ENCODE data around the gene CTSE. TPM values are rescaled to one million over a fixed set of nuclear protein-coding genes. Genes with fewer than 3 reads are reported as not detected.

Gene CTSE
- total RNA-seq, 4 donors from 2014 or later, result not detected

DNA sequence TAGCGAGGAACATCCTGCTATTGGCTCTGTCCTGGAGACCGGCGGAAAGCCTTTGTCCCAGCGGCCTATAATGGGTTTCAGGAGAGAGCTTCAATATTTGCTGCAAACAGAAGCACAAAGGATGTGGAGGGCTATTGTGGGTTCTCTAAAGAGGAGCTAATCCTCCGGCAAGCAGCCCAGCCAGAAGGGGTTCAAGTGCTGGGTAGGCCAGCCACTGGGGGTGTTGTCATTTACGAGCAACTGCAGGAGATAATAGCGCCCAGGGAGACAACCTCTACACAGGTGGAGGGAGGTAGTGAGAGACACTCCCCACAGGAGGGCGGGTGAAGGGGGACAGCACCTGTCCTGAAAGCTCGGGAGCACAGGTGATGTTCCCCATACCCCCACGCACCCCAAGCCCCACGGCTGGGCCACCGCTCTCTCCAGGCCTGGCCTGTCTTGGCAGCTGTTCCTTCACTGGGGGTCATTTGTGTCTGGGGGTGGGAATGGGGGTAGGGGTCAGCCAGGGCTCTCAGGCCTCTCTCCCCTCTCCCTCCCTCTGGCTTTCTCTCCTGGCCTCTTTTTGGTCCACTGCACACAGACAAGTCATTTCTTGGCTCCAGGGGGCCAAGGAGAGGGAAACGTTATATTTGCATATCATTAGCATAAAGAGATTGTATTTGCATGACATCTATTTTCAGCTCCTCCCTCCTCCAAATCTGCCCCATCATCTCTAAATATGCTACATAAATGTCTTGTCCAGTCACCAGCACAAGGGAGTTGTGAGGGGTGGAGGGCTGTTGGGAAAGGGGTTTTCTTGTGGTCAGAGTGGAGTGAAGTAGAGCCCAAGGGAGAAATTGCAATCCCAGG is 58.4 kb downstream of the CTSE start:
- H3K4me1 ChIP-seq, result peaks cover 0 to 7% (median 0%) of the 10 kb centered on the region in 4 donors
- TF ChIP-seq POLR2A (IDR thresholded peaks at IDR 0.05), result no peak
- TF ChIP-seq, protein P1, sequence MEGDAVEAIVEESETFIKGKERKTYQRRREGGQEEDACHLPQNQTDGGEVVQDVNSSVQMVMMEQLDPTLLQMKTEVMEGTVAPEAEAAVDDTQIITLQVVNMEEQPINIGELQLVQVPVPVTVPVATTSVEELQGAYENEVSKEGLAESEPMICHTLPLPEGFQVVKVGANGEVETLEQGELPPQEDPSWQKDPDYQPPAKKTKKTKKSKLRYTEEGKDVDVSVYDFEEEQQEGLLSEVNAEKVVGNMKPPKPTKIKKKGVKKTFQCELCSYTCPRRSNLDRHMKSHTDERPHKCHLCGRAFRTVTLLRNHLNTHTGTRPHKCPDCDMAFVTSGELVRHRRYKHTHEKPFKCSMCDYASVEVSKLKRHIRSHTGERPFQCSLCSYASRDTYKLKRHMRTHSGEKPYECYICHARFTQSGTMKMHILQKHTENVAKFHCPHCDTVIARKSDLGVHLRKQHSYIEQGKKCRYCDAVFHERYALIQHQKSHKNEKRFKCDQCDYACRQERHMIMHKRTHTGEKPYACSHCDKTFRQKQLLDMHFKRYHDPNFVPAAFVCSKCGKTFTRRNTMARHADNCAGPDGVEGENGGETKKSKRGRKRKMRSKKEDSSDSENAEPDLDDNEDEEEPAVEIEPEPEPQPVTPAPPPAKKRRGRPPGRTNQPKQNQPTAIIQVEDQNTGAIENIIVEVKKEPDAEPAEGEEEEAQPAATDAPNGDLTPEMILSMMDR (IDR thresholded peaks at IDR 0.05), result no peak
- H3K36me3 ChIP-seq, result no peaks in the 10 kb centered on the region
- no peak overlapping the region for H3K4me3 ChIP-seq
- no peaks in the 10 kb centered on the region for H3K9me3 ChIP-seq
- 80 to 84% methylated on average over 13 of the region's 13 CpGs for WGBS, 2 donors
- no peaks in the 10 kb centered on the region for H3K27me3 ChIP-seq
- no peak for DNase-seq (ENCODE audit: low spot score in 2 of 2)
- H3K27ac ChIP-seq, result no peak overlapping the region

DNA sequence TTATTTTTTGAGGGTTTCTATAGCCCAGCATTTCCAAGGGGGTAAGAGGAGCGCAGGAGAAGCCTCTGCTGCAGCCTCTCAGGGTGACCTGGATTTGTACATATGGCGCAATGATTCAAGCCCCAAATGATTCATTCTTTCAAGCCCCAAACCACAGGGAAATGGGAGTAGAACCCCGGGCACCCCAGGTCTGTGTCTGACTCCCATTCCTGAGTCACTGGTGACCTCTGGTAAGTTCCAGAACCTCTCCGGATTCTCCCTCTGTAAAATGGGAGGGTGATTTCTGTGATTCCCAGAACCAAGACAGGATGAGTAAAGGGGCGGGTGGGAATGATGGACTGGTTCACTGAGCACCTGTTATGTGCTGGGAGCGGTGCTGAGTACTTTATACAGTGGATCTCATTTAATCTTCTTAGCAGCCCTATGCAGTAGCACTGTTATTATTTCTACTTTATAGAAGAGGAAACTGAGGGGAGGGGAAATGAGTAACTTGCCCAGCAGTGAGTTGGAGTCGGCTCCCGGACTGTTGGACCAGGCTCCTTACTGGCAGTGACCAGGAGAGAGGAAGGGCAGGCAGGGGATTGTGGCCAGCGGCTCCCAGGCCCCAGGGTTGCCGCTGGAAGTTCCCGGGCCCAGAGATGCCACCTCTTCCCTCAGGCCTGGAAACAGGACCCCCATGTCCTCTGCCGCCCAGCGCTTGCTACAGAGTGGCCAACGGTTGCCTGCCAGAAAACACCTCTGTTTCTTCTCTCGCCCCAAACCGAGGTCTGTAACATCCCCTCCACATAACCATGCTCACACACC is 60.1 kb downstream of the CTSE start:
- no peak overlapping the region for H3K4me3 ChIP-seq
- H3K27ac ChIP-seq, result no peak overlapping the region
- H3K4me1 ChIP-seq, result peaks cover 0 to 7% (median 0%) of the 10 kb centered on the region in 4 donors
- TF ChIP-seq, protein P1 (IDR thresholded peaks at IDR 0.05), result no peak
- no peak for TF ChIP-seq POLR2A (IDR thresholded peaks at IDR 0.05)
- no peak for TF ChIP-seq EP300 (IDR thresholded peaks at IDR 0.05)
- H3K36me3 ChIP-seq, result no peaks in the 10 kb centered on the region
- H3K9me3 ChIP-seq, result no peaks in the 10 kb centered on the region
- WGBS, 2 donors, result 85 to 87% methylated on average over 15 to 16 of the region's 16 CpGs
- no peak for DNase-seq (ENCODE audit: low spot score in 2 of 2)
- H3K27me3 ChIP-seq, result no peaks in the 10 kb centered on the region

DNA sequence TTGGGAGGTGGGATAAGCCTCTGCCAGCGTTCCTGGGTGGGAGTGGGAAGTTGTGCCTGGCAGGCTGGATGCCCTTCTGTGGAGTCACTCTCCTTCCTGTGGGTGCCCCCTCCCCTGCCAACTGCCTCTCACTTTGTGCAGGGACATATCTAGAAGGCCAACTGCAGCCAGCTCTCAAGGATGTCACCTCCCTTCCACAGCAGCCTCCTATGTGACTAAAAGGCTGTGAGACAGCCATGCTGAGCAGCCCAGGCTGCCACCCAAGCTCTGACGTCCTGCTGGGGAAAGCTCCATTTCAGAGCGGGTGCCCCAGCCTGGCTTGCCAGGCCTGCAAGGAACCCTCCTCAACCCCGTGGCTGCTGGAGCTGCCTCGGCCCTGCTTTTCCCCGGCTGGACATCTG is 60.9 kb downstream of the CTSE start:
- no peak for DNase-seq (ENCODE audit: low spot score in 2 of 2)
- Histone ChIP-seq H3K27me3 (no peaks in the 10 kb centered on the region), H3K36me3 (no peaks in the 10 kb centered on the region), H3K27ac (no peak overlapping the region), H3K4me3 (no peak overlapping the region), H3K4me1 (peaks cover 0 to 7% (median 0%) of the 10 kb centered on the region in 4 donors), H3K9me3 (no peaks in the 10 kb centered on the region)
- TF ChIP-seq EP300 (IDR thresholded peaks at IDR 0.05) (no peak), POLR2A (IDR thresholded peaks at IDR 0.05) (no peak)
- TF ChIP-seq, protein P1 (IDR thresholded peaks at IDR 0.05), result no peak
- WGBS, 2 donors, result 81 to 83% methylated on average over 6 of the region's 6 CpGs

DNA sequence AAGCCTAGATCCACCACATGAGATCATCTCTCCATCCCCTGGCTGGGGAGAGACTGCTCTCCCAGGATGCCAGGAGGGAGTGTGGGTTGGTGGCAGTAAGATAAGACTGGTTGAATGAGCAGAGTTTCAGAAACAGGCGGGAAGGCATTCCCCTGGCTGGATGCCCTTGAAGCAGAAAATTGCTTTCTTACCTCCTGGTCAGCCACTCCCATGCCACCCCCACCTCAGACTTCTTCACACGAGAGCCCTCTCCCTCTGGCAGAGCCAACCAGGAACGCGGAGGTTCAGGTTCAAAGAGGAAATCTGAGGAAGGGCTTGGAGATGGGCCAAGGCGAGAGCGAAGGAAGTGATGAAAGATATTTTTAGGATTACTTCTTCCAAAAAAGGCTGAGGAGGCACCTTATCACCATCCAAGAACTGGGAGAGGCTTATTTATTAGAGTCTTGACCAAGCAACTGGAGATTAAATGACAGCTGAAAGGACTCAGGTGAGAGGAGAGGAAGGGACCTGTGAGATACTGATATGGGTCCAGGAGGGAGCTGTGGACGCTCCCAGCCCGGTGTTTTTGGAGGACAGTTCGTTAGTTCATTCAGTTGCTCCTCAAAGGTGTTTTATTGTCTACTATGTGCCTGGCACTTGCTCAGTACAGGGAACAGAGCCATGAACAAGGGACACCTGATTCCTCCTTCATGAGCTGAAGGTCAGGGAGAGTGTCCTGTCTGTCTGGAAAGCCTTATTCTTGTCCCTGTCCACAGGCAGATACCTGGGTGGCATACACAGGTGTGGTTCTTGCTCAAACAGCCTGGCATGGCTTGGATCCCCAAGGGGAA is 61.5 kb downstream of the CTSE start:
- H3K4me3 ChIP-seq, result no peak overlapping the region
- WGBS, 2 donors, result 64 to 72% methylated on average over 9 of the region's 9 CpGs
- no peak for DNase-seq (ENCODE audit: low spot score in 2 of 2)
- H3K4me1 ChIP-seq, result peaks cover 0 to 7% (median 0%) of the 10 kb centered on the region in 4 donors
- no peaks in the 10 kb centered on the region for H3K9me3 ChIP-seq
- no peak for TF ChIP-seq EP300 (IDR thresholded peaks at IDR 0.05)
- no peak for TF ChIP-seq POLR2A (IDR thresholded peaks at IDR 0.05)
- TF ChIP-seq, protein P1 (IDR thresholded peaks at IDR 0.05), result no peak
- H3K27me3 ChIP-seq, result peaks cover 0 to under 1% of the 10 kb centered on the region in 2 donors
- H3K27ac ChIP-seq, result no peak overlapping the region
- H3K36me3 ChIP-seq, result no peaks in the 10 kb centered on the region

Data from tibial nerve (tissue), 4 donors.